SKM-1 (cell line): ENCODE measurements around the gene TMEM176B.
"Not testable (repeated sequence)": the region's sequence is repeated elsewhere in the genome, so short reads cannot be mapped to it uniquely, and the experiment has no call there.

Experiments used
- DNase-seq: peaks from one replicate; lab custom pipeline; 2025; ENCODE audit not compliant: unreplicated experiment; lab: John Stamatoyannopoulos, UW

The TMEM176B gene

GRCh38 chr7:150791746-150792452 is 8.3 kb downstream of the TMEM176B start:
- no peak for DNase-seq

- DNase-seq: no peak
Measured at GRCh38 chr7:150791304-150791703, 8.9 kb downstream of the TMEM176B start.

GRCh38 chr7:150790416-150791075 is 9.6 kb downstream of the TMEM176B start:
- DNase-seq: no peak

GRCh38 chr7:150788474-150789269 is 11.5 kb downstream of the TMEM176B start:
- no peak for DNase-seq

GRCh38 chr7:150787321-150788281 is 12.6 kb downstream of the TMEM176B start:
- peak; percentile 55 for DNase-seq

- no peak for DNase-seq
Measured at GRCh38 chr7:150784954-150785353, 15.2 kb downstream of the TMEM176B start.

- DNase-seq: no peak
Measured at GRCh38 chr7:150784120-150784736, 15.9 kb downstream of the TMEM176B start.

GRCh38 chr7:150781961-150782360 is 18.2 kb downstream of the TMEM176B start:
- DNase-seq: no peak

GRCh38 chr7:150781103-150781502 is 19.1 kb downstream of the TMEM176B start:
- no peak for DNase-seq

GRCh38 chr7:150780292-150780691 is 19.9 kb downstream of the TMEM176B start:
- DNase-seq: no peak

- no peak for DNase-seq
Measured at GRCh38 chr7:150778738-150779301, 21.3 kb downstream of the TMEM176B start.

- DNase-seq: no peak
Measured at GRCh38 chr7:150778014-150778737, 22.0 kb downstream of the TMEM176B start.

- DNase-seq: not testable (repeated sequence)
Measured at GRCh38 chr7:150774131-150774530, 26.0 kb downstream of the TMEM176B start.

- no peak for DNase-seq
Measured at GRCh38 chr7:150769768-150770167, 30.4 kb downstream of the TMEM176B start.

GRCh38 chr7:150766334-150766709 is 33.8 kb downstream of the TMEM176B start:
- DNase-seq: no peak

- no peak for DNase-seq
Measured at GRCh38 chr7:150759479-150759878, 40.7 kb downstream of the TMEM176B start.

GRCh38 chr7:150756858-150757257 is 43.3 kb downstream of the TMEM176B start:
- DNase-seq: no peak

- no peak for DNase-seq
Measured at GRCh38 chr7:150756166-150756565, 44.0 kb downstream of the TMEM176B start.

- no peak for DNase-seq
Measured at GRCh38 chr7:150755473-150756099, 44.6 kb downstream of the TMEM176B start.
